Heart left ventricle (tissue), 13 donors: ENCODE data around the gene DYNLT1.

Experiments
- POLR2A ChIP-seq, 2 donors: fragments of 450-650 bp; IDR thresholded peaks; one replicate each; pipeline ENCODE4 v1.6.1; 2017; ENCODE audit warnings: antibody characterized with exemption in 2 of 2, mild to moderate bottlenecking in 2 of 2, moderate library complexity in 2 of 2
- TF ChIP-seq, protein P1 (sequence below), 12 donors: fragments of 200-600 bp; sonication (generic) in 4 of 12; IDR thresholded peaks; one replicate each; pipeline versions ENCODE4 v1.5.0 to v1.8.0; 2018 to 2022; ENCODE audit warnings: antibody characterized with exemption in 12 of 12, mild to moderate bottlenecking in 5 of 12
- donor health status: ischemic (EF 13 %, LVEDD 7.1; RV severe dilation, severe dysfunction).
- donor health status: DM: no; HTN: yes; CAD: no.
- donor health status: DM: no; HTN: no; CAD: no.
- donor health status: ischemic (EF 25% LVEDD 6.9; RV normal size, moderate dysfunction).
- donor health status: ischemic (EF 25% LVEDD 5.7; RV mildly dilated, moderate dysfunction).
- donor health status: ischemic (EF 35%, LVEDD 5.7; RV mildly dilated, moderate dysfunction).
- donor health status: nonischemic (EF 11% LVEDD 7.7; RV severe dilation, severe dysfunction).
- donor health status: DM: yes; HTN: yes; CAD: no.
- donor health status: PGD.
- donor health status: ischemic (EF 29% LVEDD 5.4; RV normal size, mild dysfunction).
- donor health status: nonischemic (EF 23%, LVEDD 6.1; RV moderate dilation, normal function).

DNA sequence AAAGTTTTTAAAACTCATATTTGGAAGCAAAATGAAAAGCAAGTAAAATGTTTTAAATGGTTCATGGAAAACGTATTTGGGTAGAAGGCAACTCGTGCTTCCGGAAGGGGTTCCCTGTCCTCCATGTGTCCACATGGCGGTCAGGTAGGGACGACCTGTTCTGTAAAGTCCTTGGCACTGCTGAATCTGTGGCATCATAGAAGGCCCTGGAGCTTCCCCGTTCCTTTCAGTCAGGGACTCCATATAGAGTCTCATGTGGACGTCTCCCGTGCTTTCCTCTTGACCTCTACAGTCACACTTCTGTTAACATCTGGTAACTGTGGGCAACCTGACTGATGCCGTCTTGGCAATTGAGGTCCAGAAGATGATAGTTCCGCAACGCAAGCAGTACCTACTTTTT, 11.4 kb downstream of the DYNLT1 start:
- TF ChIP-seq, protein P1, sequence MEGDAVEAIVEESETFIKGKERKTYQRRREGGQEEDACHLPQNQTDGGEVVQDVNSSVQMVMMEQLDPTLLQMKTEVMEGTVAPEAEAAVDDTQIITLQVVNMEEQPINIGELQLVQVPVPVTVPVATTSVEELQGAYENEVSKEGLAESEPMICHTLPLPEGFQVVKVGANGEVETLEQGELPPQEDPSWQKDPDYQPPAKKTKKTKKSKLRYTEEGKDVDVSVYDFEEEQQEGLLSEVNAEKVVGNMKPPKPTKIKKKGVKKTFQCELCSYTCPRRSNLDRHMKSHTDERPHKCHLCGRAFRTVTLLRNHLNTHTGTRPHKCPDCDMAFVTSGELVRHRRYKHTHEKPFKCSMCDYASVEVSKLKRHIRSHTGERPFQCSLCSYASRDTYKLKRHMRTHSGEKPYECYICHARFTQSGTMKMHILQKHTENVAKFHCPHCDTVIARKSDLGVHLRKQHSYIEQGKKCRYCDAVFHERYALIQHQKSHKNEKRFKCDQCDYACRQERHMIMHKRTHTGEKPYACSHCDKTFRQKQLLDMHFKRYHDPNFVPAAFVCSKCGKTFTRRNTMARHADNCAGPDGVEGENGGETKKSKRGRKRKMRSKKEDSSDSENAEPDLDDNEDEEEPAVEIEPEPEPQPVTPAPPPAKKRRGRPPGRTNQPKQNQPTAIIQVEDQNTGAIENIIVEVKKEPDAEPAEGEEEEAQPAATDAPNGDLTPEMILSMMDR (IDR thresholded peaks at IDR 0.05): no peak
- no peak for TF ChIP-seq POLR2A (IDR thresholded peaks at IDR 0.05)
